ENCODE results near the gene CTSD.

CTSD gene

DNA sequence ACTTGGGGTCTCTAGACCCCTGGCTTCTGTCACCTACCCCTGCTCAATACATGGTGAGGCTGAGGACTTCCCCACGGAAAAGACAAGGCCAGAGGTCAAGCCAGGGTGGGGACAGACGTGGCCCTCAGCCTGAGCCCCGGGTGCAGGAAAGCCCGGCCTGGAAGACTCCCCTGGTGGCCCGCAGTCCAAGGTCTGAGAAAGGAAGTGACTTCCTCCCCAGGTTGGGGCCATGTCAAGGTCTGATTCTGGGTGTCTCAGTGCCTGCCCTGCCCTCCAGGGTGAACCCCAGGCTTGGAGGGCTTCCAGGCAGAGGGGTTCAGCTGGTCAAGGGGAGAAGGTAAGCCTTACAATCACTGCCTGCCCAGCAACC is 3.9 kb downstream of the CTSD start:
- no peak for TF ChIP-seq POLR2A (IDR thresholded peaks at IDR 0.05; ENCODE audit: low read depth, low read length)
- FAIRE-seq (no peak), DNase-seq (ENCODE audit: insufficient read length, low spot score) (no peak)

DNA sequence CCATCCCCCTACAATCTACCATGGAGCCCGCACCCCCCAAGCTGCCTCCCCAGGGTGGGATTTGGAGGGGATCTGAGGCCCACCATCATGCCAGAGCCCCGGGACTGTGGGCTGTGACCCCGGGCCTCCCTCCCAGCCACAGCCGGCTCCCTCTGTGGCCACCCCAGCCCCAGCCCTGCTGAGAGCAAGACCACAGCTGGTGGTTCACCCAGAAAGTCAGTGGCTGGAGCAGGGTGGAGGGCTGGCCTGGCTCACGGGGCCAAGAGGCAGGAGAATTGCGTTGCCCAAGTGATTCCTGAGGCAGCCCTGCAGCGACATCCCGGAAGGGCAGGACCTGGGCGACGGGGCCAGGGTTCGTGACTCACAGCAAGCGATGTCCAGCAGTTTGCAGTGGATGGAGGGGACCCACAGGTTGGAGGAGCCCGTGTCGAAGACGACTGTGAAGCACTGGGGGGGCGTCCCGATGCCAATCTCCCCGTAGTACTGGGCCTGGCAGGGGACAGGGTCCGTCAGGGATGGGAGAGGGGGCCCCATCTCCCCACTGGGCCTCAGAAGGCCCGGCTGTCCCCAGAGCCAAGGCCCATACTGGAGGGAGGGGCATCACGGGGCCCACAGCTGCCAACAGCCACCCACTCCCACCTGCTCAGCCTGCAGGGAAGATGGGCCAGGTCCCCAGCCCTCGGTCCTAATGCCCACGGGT is 4.4 kb downstream of the CTSD start:
- TF ChIP-seq POLR2A (IDR thresholded peaks at IDR 0.05; ENCODE audit: low read depth, low read length), result no peak
- DNase-seq (ENCODE audit: insufficient read length, low spot score) (no peak), FAIRE-seq (no peak)

DNA sequence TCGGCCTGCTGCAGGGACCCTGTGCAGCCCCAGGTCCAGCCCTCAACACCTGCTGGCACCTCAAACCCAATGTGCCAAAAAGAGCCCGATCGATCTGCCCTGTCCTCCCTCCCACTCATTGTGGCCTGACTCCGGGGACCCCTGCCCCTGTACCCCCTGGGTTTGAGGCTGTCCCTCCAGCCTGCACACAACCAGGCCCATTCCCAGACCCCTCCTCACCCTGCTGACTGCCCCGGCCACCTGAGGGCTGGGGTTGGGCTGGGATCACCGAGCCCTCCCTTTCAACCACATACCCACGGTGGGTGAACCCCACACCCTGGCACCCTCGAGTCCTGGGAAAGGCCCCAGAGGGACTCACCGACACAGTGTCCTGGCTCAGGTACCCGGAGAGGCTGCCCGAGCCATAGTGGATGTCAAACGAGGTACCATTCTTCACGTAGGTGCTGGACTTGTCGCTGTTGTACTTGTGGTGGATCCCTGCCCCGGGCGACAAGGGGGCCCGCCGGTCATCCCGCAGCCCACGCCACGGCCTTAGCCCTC is 5.0 kb downstream of the CTSD start:
- no peak for TF ChIP-seq POLR2A (IDR thresholded peaks at IDR 0.05; ENCODE audit: low read depth, low read length)
- FAIRE-seq (no peak), DNase-seq (ENCODE audit: insufficient read length, low spot score) (no peak)

DNA sequence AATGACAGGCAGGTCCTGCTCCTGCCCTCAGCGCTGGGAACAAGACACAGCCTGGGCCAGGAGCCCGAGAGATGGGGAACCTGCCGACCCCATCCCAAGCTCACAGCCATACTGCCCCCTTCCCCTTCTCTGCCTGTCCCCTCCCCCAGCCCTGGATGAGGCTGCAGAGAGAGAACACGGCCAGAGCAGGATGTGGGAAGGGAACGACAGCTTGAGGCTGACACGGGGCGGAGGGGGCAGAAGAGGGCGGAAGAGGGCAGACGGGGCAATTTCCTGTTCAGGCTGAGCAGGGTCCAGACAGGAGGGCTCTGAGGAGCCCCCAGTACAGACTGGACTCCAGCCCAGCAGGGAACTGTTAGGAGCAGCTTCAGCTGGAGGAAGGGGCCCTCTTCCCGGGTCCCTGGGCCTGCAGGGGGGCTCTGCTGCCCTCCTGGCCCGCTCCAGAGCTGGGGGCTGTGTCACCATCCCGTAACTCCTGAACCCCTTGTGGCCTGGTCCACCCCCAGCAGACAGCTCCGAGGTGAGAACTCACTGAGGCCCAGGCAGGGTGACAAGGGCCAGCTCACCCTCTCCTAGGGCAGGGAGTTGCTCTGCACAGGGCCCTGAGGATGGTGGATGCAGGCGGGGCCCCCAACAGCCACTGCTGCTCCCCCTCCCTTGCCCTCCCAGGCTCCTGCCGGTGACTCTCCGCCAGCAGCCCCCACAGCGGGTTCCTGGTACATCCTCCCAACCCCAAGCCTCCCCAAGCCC is 5.7 kb downstream of the CTSD start:
- FAIRE-seq (no peak), DNase-seq (ENCODE audit: insufficient read length, low spot score) (no peak)

DNA sequence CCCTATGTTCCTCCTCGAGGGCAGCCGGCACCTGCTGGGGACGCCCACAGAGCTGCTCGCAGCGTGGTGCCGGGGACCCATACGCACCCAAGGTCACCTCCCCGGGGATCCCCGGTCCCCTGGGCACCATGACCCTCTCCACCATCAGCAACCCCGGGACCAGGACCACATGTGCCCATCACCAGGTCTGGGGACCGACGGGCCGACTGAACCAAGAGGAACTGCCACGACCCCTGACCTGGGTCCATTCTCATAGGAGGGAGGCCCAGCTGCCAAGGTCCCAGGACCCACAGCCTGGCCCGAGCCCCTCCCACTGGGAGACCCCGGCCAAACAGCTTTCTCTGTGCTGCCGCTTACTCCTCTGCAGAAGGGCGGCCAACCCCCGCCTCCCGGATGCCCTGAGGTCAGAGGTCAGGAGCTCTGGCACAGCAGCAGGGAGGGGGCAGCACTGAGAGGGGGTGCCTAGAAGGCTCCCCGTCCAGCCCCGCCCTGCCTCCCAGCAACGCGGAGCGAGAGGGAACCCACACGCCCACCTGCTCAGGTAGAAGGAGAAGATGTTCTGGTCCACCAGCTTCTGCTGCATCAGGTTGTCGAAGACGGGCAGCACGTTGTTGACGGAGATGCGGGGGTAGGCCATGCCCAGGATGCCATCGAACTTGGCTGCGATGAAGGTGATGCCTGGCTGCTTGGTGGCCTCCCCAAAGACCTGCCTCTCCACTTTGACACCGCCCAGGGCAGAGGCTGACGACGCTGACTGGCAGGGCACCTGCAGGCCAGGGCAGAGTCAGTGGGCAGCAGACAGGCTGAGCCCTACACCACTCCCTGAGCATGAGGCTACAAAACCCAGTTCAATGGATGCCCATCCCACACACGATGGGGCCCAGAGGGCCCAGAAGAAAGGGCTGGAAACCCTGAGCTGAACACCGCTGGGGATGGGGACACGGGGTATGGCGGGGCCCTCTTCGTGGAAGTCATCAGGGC is 6.6 kb downstream of the CTSD start:
- DNase-seq (ENCODE audit: insufficient read length, low spot score) (no peak), FAIRE-seq (no peak)
- TF ChIP-seq POLR2A (IDR thresholded peaks at IDR 0.05; ENCODE audit: low read depth, low read length), result no peak

More for the DNA sequence above, 5.7 kb downstream of the CTSD start:
- TF ChIP-seq POLR2A (IDR thresholded peaks at IDR 0.05; ENCODE audit: low read depth, low read length), result no peak

DNA sequence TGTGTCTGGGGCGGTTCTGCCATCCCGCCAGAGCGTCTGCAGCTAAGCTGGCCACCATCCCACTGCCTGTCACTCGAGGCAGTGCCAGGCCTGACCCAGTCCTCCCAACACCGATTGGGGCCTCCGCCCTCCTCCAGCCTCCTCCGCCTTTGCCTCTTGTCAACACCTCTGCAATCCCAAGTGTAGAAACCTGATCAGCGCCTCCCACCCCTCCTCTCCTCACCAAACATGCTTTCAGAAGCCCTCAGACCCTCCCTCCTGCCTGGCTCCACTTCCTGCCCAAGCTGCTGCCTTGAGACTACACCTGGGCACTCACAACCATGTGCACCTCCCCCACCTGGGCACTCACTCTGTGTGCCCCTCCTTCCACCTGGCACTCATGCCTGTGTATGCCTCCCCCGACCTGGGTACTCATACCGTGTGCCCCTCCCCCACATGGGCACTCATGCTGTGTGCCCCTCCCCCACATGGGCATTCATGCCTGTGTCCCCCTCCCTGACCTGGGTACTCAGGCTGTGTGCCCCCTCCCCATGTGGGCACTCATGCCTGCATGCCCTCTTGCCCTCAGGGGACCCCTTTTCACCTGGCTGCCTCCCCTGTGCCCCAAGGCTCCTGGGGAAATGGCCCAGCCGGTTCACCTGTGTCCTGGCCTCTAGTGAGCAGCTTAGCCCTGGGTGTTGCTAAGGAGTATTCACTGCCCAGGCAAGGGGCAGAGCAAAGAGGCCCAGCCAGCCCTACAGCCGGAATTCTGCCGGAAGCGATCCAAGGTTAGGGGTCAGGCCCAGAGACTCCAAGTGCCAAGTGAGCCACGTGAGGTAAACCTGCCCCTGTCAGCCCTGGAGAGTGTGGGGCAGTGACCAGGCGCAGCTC is 7.8 kb downstream of the CTSD start:
- FAIRE-seq (no peak), DNase-seq (ENCODE audit: insufficient read length, low spot score) (no peak)
- TF ChIP-seq POLR2A (IDR thresholded peaks at IDR 0.05; ENCODE audit: low read depth, low read length), result no peak

DNA sequence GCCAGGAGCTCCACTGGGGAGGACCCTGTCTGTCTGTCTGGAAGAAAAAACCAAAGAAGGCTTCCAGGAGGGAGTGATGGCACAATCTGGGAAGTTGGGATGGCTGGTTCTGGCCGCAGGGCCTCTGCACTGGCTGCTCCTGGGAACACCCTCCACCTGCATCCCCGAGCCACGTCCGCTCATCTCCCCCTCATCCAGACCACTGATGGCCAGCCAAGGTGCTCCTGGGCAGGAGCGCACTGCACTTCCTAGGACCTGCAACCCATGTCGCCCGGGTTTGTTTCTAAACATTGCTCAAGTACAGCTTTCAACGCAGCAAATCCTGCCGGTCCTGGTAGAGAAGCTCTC is 8.4 kb downstream of the CTSD start:
- TF ChIP-seq POLR2A (IDR thresholded peaks at IDR 0.05; ENCODE audit: low read depth, low read length), result no peak
- FAIRE-seq (no peak), DNase-seq (ENCODE audit: insufficient read length, low spot score) (no peak)

DNA sequence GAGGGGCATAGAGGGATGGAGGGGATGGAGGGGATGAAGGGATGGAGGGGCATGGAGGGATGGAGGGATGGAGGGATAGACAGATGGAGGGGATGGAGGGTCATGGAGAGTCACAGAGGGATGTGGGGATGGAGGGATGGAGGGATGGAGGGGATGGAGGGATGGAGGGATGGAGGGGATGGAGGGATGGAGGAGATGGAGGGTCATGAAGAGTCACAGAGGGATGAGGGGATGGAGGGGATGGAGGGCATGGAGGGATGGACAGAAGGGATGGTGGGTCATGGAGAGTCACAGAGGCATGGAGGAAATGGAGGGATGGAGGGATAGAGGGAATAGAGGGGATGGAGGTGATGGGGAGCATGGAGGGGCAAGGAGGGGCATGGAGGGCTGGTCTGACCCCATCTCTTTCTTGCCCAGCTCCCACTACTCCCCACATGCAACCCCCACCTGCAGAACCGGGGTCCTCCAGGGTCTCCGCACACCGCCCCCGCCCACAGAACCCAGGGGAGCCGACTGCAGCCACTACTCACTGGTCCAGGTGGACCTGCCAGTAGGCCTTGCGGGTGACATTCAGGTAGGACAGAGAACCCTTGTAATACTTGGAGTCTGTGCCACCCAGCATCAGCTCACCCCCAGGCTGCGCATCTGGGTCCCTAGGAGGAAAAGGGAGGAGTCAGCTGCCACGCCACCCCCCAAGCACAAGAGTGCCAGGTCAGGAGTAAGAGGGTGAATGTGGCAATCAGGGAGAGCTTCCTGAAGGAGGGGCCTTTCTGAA is 9.2 kb downstream of the CTSD start:
- FAIRE-seq (no peak), DNase-seq (ENCODE audit: insufficient read length, low spot score) (no peak)
- TF ChIP-seq POLR2A (IDR thresholded peaks at IDR 0.05; ENCODE audit: low read depth, low read length), result no peak

DNA sequence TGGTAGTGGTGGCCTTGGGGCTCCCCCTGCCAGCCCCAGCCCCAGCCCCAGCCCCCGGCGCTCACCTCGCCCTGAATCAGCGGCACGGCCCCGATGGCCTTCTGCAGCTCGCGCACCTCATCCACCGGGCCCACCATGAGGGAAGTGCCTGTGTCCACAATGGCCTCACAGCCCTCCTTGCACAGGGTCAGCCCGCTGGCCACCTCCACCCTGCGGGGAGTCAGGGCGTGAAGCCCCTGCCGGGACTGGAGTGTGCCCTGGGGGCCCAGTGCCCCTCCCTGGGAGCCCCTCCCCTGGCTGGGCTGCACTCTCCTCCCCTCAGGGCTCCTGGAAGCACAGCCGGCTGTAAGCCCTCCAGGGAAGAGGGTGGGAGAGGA is 9.8 kb downstream of the CTSD start:
- TF ChIP-seq POLR2A (IDR thresholded peaks at IDR 0.05; ENCODE audit: low read depth, low read length), result no peak
- no peak for FAIRE-seq
- DNase-seq (ENCODE audit: insufficient read length, low spot score), result no peak

DNA sequence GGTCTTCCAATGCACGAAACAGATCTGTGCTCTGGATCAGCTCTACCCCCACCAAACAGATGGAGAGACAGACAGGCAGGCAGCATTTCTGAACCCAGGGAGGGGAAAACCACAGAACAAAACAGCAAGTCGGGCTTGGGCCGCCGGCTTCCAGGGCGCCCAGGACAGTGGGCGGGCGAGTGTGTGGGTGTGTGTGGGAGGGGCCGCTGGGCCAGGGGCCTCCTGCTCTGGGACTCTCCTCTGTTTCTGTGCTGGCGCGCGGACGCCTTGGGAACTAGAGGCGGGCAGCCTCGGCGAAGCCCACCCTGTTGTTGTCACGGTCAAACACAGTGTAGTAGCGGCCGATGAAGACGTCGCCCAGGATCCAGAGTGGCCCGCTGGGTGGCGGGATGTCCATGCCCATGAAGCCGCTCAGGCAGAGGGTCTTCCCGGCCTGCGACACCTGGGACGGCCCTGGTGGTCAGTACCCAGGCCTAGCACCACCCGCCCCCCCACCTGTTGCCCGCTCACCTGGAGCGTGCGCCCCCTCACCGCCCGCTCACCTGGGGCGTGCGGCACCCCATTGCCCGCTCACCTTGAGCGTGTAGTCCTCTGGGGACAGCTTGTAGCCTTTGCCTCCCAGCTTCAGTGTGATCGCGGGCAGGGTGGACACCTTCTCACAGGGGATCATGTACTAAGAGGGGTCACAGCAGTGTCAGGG is 10.3 kb downstream of the CTSD start:
- DNase-seq (ENCODE audit: insufficient read length, low spot score) (no peak), FAIRE-seq (no peak)
- TF ChIP-seq POLR2A (IDR thresholded peaks at IDR 0.05; ENCODE audit: low read depth, low read length), result no peak

DNA sequence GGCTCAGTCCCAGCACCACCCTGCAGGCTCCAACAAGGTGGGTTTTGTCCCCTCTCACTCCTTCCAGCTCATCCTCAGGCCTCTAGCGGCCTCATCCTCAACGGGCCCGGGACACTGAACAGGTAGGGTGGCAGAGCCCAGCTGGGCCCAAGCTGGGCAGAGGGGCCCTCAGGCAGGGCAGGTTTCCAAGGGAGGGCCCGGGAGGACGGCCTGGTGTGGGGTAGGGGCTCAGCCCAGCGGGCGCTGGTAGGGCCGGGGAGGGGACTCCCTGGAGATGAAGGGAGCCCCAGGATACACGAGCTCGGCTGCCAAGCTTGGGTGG is 10.9 kb downstream of the CTSD start:
- FAIRE-seq, result no peak
- no peak for DNase-seq (ENCODE audit: insufficient read length, low spot score)
- no peak for TF ChIP-seq POLR2A (IDR thresholded peaks at IDR 0.05; ENCODE audit: low read depth, low read length)

All from H54 (cell line).